HPDE6-E6E7 (cell line): ENCODE measurements around the gene TNFSF9.
A peak's percentile ranks its signal among the peaks of the same experiment; 100 is the strongest.
"Not testable (repeated sequence)": the region's sequence is repeated elsewhere in the genome, so short reads cannot be mapped to it uniquely, and the experiment has no call there.

Source experiments
- DNase-seq: peaks from one replicate; pipeline ENCODE4 v3.0.0; 2011; ENCODE audit warnings: missing footprints; ENCODE audit errors: extremely low spot score

The TNFSF9 gene

DNA sequence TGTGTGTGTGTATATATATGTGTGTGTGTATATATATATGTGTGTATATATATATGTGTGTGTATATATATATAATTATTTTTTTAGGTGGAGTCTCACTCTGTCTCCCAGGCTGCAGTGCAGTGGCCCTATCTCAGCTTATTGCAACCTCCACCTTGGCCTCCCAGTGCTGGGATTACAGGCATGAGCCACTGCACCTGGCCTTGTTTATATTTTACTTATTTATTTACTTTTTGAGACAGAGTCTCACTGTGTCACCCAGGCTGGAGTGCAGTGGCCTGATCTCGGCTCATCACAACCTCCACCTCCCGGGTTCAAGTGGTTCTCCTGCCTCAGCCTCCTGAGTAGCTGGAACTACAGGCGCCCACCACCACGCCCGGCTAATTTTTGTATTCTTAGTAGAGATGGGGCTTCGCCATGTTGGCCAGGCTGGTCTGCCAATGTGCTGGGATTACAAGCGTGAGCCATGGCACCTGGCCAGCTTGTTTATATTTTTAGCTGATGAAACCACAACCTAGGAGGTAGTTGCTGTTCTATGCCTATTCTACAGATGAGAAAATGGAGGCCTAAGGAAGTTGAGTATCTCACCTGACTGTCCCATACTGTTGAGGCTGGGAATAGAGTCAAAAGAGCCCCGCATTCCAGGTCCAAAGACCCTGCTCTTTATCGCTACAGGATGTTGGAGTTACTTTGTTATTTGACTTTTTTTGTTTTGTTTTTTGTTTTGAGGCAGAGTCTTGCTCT lies 22.6 kb upstream of the TNFSF9 start:
- DNase-seq = not testable (repeated sequence)

GRCh38 chr19:6509118-6509971 lies 21.5 kb upstream of the TNFSF9 start:
- no peak for DNase-seq

DNA sequence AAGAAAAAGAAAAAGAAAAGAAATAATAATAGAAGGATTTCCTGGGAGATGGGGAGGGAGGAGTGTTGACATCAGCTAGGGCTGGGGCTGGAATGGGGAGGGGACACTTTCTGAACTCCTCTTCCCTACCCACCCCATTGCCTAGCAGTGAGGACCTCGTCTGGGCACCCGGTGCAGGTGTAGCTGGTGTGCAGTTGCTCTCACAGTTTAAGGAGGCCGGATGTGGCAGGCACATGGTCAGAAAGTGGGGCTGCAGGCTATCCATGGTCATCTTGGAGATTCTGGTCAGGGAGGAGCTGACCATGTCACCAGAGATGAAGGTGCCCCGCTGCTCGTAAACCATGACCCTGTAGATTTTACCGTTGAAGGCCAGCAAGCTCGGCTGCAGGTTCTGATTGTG lies 20.2 kb upstream of the TNFSF9 start:
- DNase-seq = no peak

DNA sequence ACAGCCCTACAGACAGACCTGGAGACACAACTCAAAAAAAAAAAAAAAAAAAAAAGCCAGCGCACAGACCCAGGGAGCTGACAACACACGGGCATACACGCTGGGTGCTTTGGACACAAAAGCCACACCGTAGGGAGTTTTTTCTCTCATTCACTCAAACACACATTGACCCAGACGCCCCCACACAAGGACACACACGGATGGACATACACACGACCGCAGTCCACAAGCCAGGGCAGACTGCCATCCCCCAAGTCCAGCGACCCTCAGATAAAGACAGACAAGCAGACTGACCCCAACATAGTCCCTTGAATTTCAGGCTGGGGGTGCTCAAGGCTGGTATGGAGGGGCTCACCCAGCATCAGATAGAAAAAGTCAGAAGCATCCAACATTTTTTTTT lies 16.7 kb upstream of the TNFSF9 start:
- no peak for DNase-seq

- DNase-seq = no peak
These were observed 15.8 kb upstream of the TNFSF9 start for GRCh38 chr19:6514926-6515544.

- DNase-seq = peak; percentile 88
These were observed 14.7 kb upstream of the TNFSF9 start for GRCh38 chr19:6516018-6516658.

DNA sequence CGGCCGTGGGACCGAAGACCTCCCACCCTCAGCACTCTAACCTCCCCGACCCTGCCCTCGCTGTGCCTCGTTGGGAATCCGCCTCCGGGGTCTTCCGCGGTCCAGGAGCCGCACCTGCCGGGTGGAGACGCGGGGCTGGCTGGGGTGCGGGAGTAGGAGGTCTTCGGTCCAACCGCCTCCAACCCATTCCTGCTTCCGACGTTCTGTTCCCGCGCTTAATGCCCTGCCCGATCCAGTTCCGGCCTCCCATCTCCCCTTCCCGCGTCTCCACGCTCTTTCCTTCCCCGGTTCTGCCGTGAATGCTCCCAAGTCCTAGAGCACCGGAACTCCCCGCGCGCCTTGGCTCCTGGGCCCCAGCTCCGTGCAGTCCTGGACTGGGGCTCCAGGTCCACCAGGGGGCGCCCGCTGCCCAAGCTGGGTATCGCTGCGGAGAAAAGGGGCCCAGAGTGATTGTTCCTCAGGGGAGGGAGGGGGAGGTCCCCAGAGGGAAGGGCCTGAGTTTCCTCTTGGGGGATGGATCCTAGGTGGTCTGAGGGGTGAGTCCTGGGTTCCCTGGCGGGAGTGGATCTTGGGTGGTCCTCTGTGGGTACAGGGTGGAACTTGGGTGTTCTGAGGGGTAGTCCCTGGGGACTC lies 14.1 kb upstream of the TNFSF9 start:
- peak; percentile 80 for DNase-seq

GRCh38 chr19:6518145-6518911 lies 12.5 kb upstream of the TNFSF9 start:
- DNase-seq = no peak

GRCh38 chr19:6519289-6519688 lies 11.5 kb upstream of the TNFSF9 start:
- DNase-seq = peak; percentile 72

DNA sequence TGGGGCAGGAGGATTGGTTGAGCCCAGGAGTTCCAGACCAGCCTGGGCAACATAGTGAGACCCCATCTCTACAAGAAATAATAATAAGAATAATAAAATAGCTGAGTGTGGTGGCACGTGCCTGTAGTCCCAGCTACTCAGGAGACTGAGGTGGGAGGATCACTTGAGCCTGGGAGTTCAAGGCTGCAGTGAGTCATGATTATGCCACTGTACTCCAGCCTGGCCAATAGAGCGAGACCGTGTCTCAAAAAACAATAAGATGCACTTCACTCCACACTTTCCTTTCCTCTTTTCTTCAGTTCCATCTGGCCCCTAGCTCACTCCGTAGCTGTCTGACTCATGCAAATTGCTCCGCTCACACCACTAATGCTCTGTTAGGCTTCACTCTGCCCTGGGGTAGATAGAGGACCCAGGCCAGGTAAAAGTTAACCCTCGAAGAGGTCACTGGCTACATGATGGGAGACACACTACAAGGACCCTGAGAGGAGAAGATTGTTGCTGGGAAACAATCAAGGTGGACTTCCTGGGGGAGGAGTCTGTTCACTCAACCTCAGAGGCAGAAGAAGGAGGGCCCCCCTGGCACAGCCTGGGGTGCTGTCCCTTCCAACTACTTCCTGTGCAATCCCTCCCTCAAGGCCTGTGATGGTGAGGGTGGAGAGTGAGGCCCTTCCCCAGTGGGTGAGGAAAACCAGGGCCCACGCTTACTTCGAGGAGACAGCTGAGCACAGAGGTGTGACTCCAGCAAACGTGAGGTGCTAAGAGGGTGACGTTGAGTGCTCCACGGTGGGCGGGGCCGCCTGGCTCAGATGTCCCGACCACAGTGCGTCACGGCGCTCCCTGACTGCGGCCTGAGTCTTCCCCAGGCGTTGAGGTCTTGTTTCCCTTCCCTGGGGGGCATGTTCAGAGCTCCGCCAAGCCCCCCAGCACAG lies 8.8 kb upstream of the TNFSF9 start:
- no peak for DNase-seq

- no peak for DNase-seq
These were observed 8.1 kb upstream of the TNFSF9 start for GRCh38 chr19:6522712-6523111.

- no peak for DNase-seq
These were observed 6.5 kb upstream of the TNFSF9 start for GRCh38 chr19:6524311-6524710.

- no peak for DNase-seq
These were observed 2.8 kb upstream of the TNFSF9 start for GRCh38 chr19:6527893-6528543.

GRCh38 chr19:6528544-6529121 lies 2.2 kb upstream of the TNFSF9 start:
- no peak for DNase-seq

- no peak for DNase-seq
These were observed 1.5 kb upstream of the TNFSF9 start for GRCh38 chr19:6529351-6529750.

DNA sequence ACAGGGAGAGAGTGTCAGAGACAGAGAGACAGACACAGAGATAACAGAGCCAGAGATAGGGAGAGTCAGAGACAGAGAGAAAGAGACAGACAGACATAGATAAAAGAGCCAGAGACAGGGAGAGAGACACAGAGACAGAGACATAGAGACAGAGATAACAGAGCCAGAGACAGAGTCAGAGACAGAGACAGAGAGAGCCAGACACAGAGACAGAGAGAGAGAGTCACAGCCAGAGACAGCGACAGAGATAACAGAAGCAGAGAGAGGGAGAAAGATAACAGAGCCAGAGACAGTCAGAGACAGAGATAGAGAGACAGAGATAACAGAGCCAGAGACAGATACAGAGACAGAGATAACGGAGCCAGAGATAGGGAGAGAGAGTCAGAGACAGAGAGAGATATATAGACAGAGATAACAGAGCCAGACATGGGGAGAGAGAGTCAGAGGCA lies 865 bp upstream of the TNFSF9 start:
- no peak for DNase-seq

DNA sequence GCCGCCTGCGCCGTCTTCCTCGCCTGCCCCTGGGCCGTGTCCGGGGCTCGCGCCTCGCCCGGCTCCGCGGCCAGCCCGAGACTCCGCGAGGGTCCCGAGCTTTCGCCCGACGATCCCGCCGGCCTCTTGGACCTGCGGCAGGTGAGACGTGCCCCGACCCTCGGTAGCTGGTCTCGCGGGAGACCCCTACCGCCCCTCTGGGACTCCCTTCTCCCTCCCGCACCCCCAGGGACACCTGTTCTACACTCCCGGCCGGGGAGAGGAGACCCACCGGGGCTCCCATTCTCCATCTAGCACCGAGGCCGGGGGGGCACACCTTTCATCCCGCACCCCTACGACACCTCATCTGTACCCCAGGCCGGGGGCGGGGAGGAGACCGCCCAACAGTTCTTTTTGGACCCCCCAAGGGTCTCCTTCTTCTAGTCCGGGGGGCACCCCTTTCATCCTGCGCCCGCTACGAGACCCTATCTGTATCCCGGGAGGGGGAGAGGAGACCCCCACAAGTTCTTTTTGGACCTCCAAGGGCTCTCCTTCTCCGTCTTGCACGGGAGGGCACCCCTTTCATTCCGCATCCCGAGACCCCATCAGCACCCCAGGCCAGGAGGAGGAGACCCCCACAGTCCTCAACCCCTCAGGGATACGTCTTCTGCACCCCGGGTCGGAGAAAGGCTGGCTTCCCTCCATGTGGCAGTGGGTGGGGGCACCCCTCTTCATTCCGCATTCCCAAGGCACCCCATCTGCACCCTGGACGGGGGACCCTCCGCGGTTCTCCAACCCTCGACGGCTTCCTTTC lies 533 bp downstream of the TNFSF9 start:
- no peak for DNase-seq

DNA sequence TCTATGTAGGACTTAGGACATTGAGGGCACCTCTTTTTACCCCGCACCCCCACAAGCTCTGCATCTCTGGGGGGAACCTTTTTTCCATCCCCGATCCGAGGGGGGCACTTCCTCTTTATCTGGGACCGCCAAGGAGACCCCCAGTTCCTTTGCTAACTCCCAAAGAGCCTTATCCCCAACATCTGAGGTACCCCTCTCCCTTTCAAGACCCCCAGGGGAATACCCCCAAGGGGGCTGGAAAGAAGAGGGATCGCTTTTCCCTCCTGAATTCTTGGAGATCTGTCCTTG lies 1.1 kb downstream of the TNFSF9 start:
- DNase-seq = no peak
